ENCODE measurements around the gene FAM114A1. TPM values are rescaled to one million over a fixed set of nuclear protein-coding genes. Genes with fewer than 3 reads are reported as not detected.

Gene FAM114A1
- total and polyA plus RNA-seq, 2 of the 8 experiments (the other 6 are each of a cell fraction or from before 2014, with no cell fraction given), result 9.5 to 12.0 TPM

DNA sequence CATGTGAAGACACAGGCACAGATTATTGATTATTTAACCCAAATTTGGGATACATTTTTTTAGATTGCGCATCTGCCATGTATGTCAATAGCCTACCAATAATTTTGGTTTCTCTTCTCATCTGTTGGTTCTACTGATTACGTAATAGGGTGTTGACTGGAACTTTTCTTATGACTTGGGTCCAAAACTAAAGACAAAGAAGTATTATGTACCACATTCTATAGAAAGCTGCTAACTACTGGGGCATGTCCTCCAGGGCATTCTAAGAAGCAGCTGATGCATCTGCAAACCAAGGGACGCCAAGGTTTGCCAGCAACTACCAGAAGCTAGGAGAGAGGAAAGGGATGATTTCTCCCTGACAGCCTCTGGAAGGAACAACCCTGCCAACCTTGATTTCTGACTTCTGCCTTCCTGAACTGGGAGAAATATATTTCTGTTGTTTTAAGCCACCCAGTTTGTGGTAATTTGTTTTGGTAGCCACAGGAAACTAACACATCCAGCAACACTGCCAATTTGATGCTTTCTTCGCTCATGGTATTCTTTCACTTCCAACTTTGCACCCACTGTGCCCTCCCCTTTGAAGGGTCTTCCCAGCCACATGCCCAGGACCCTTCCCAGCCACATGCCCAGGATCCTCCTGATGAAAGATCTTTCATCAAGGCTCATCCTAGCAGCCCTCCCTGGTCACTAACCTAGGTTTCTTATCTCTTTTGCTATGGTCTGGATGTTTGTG, 47.1 kb upstream of the FAM114A1 start:
- Histone ChIP-seq H3K36me3 (ENCODE audit: control insufficient read depth in 2 of 4, insufficient read depth in 4 of 4, low read length in 3 of 4) (no peaks in the 10 kb centered on the region), H4K91ac (replicated peaks; ENCODE audit: insufficient read length, low read length) (no peak overlapping the region), H3K79me1 (ENCODE audit: low read depth, low read length) (no peaks in the 10 kb centered on the region), H3K23ac (ENCODE audit: insufficient read length) (no peak overlapping the region), H3K4me2 (ENCODE audit: insufficient read depth in 1 of 2, low read depth in 2 of 2, low read length in 2 of 2) (no peak overlapping the region), H3K4me3 (ENCODE audit: extremely low read depth in 1 of 4, insufficient read depth in 2 of 4, low read depth in 3 of 4, low read length in 4 of 4) (no peak overlapping the region), H3K27me3 (replicated peaks in 1 of 4; ENCODE audit: control insufficient read depth in 3 of 4, extremely low read depth in 1 of 4, insufficient read depth in 3 of 4, low read length in 3 of 4) (no peaks in the 10 kb centered on the region), H3K27ac (ENCODE audit: low read depth, low read length) (no peak overlapping the region), H2BK120ac (replicated peaks; ENCODE audit: low read depth, low read length) (no peak overlapping the region), H3K18ac (ENCODE audit: extremely low read depth, low read length) (no peak overlapping the region), H2BK5ac (ENCODE audit: low read depth, low read length) (no peak overlapping the region), H4K20me1 (replicated peaks in 1 of 2; ENCODE audit: control insufficient read depth in 1 of 2, insufficient read depth in 2 of 2, low read length in 2 of 2) (no peaks in the 10 kb centered on the region), H3K14ac (ENCODE audit: insufficient read length) (no peak overlapping the region), H3K4ac (replicated peaks; ENCODE audit: insufficient read length, low read depth, low read length) (no peak overlapping the region), H4K8ac (ENCODE audit: extremely low read depth, insufficient read depth, low read length) (no peak overlapping the region), H3K79me2 (ENCODE audit: control insufficient read depth in 1 of 2, insufficient read depth in 2 of 2, low read length in 2 of 2) (no peaks in the 10 kb centered on the region), H2AK5ac (ENCODE audit: low read depth, low read length) (no peak overlapping the region), H3K23me2 (ENCODE audit: low read depth, low read length) (no peaks in the 10 kb centered on the region), H2BK20ac (ENCODE audit: low read length) (no peak overlapping the region), H3K9ac (replicated peaks in 1 of 4; ENCODE audit: extremely low read depth in 1 of 4, low read depth in 3 of 4, low read length in 3 of 4) (no peak overlapping the region), H4K5ac (ENCODE audit: insufficient read length, low read depth, low read length) (no peak overlapping the region), H3K56ac (replicated peaks; ENCODE audit: insufficient read length, low read depth, low read length) (no peak overlapping the region), H3K9me3 (ENCODE audit: insufficient read depth in 2 of 2, low read depth in 1 of 2, low read length in 1 of 2) (peaks cover 10 to 12% of the 10 kb centered on the region in 2 experiments; a peak in 3 of 4 replicates), H2AFZ (ENCODE audit: low read length) (no peak overlapping the region), H2BK15ac (ENCODE audit: low read length) (no peak overlapping the region), H2BK12ac (ENCODE audit: low read depth, low read length) (no peak overlapping the region), H3K4me1 (replicated peaks in 1 of 4; ENCODE audit: control insufficient read depth in 3 of 4, insufficient read depth in 4 of 4, low read length in 3 of 4) (no peaks in the 10 kb centered on the region)
- ChIA-PET POLR2A (ENCODE audit: partially characterized antibody) (no interaction called here), CTCF (ENCODE audit: partially characterized antibody) (interaction anchor here (2.2 kb wide), 1 partner anchor 37 kb away, joined by 8 read pairs; the partner anchor contains the start of gene TLR10)
- FAIRE-seq, result no peak
- WGBS, 2 experiments (ENCODE audit: extremely low coverage in 1 of 2, insufficient coverage in 1 of 2, insufficient read length in 1 of 2, insufficient replicate concordance in 2 of 2, low coverage in 1 of 2, low lambda C conversion rate in 2 of 2, missing lambda C conversion rate in 1 of 2), result 88% methylated on average over 4 of the region's 4 CpGs; no CpG with 5 or more reads in 1 of the 2 experiments
- no peak for DNase-seq (ENCODE audit: low read depth in 1 of 2, low spot score in 2 of 2)
- no peak for TF ChIP-seq KDM5A (IDR thresholded peaks at IDR 0.05; ENCODE audit: low read length)
- no peak for TF ChIP-seq EP300 (IDR thresholded peaks at IDR 0.05; ENCODE audit: borderline replicate concordance in 1 of 2, low read depth in 2 of 2, low read length in 2 of 2)
- TF ChIP-seq BACH1 (IDR thresholded peaks at IDR 0.05; ENCODE audit: low read length), result no peak
- no peak for TF ChIP-seq RBBP5 (IDR thresholded peaks at IDR 0.05; ENCODE audit: borderline replicate concordance, low read depth, low read length)
- no peak for TF ChIP-seq ATF3 (IDR thresholded peaks at IDR 0.05; ENCODE audit: insufficient read depth, low read depth, low read length)

Measured in H1 (cell line).